OCI-LY7 (cell line): ENCODE measurements around the gene TMTC1. TPM values are rescaled to one million over a fixed set of nuclear protein-coding genes. Genes with fewer than 3 reads are reported as not detected.

Experiments used
- BruUV-seq: library from RNA; stranded (reverse); fragments of 400-500 nt; replicated peaks from 2 replicates; lab custom pipeline; 2021; lab: Mats Ljungman, UMichigan
- CTCF ChIA-PET: fragments of 300-600 bp; sonication (Branson Sonifier 250); formaldehyde crosslinking; loops from one replicate; lab custom pipeline; 2022; ENCODE audit warnings: antibody characterized with exemption; ENCODE audit not compliant: unreplicated experiment; lab: Charles Lee
- POLR2A ChIA-PET: fragments of 300-600 bp; sonication (Branson Sonifier 250); formaldehyde crosslinking; loops from one replicate; lab custom pipeline; 2022; ENCODE audit warnings: antibody characterized with exemption; lab: Charles Lee
- DNase-seq: peaks from one replicate; pipeline ENCODE4 v3.0.0-alpha.2; 2015; ENCODE audit warnings: low spot score
- H2AFZ ChIP-seq: fragments of 200-600 bp; sonication (generic), shearing (Covaris generic); 2 replicates; pipeline ENCODE4 v1.6.1; 2014; ENCODE audit warnings: mild to moderate bottlenecking, antibody characterized with exemption, low read length, moderate library complexity
- H3K27ac ChIP-seq: fragments of 200-600 bp; sonication (generic); 2 replicates; pipeline ENCODE4 v1.5.1; 2014; ENCODE audit warnings: mixed run types, low read depth, mild to moderate bottlenecking, moderate library complexity, low read length, inconsistent platforms; ENCODE audit not compliant: poor library complexity, severe bottlenecking
- H3K36me3 ChIP-seq: fragments of 200-600 bp; sonication (generic); 2 replicates; pipeline ENCODE4 v1.6.1; 2014; ENCODE audit warnings: mild to moderate bottlenecking, antibody characterized with exemption, low read length, moderate library complexity, mixed read lengths; ENCODE audit not compliant: insufficient read depth
- H3K4me1 ChIP-seq: fragments of 200-600 bp; sonication (generic); 2 replicates; pipeline ENCODE4 v1.5.1; 2014; ENCODE audit warnings: mild to moderate bottlenecking, low read length; ENCODE audit not compliant: insufficient read depth, poor library complexity, severe bottlenecking
- H3K4me2 ChIP-seq: fragments of 200-600 bp; sonication (generic); 2 replicates; pipeline ENCODE4 v1.6.1; 2014; ENCODE audit warnings: mild to moderate bottlenecking, low read length
- H3K4me3 ChIP-seq: fragments of 200-600 bp; sonication (generic); 2 replicates; pipeline ENCODE4 v1.5.1; 2014; ENCODE audit warnings: mild to moderate bottlenecking, low read depth, low read length; ENCODE audit not compliant: poor library complexity, severe bottlenecking
- H3K79me2 ChIP-seq: fragments of 200-600 bp; sonication (generic); 2 replicates; pipeline ENCODE4 v1.6.1; 2016; ENCODE audit warnings: low read depth, mild to moderate bottlenecking, low read length, moderate library complexity, mixed read lengths; ENCODE audit not compliant: insufficient read depth
- H3K9me2 ChIP-seq: fragments of 200-600 bp; sonication (generic); 2 replicates; pipeline ENCODE4 v1.6.1; 2016; ENCODE audit warnings: mild to moderate bottlenecking, low read length, mixed read lengths; ENCODE audit not compliant: insufficient read depth
- H3K9me3 ChIP-seq: fragments of 200-600 bp; sonication (generic); 2 replicates; pipeline ENCODE4 v1.6.1; 2014; ENCODE audit warnings: mild to moderate bottlenecking, mixed run types, low read length, mixed read lengths
- H4K20me1 ChIP-seq: fragments of 200-600 bp; sonication (generic); 2 replicates; pipeline ENCODE4 v1.6.1; 2014; ENCODE audit warnings: mild to moderate bottlenecking, antibody characterized with exemption, low read length, moderate library complexity, mixed read lengths; ENCODE audit not compliant: insufficient read depth
- CTCF ChIP-seq: fragments of 200-600 bp; sonication (generic); conservative IDR thresholded peaks from 2 replicates; pipeline ENCODE4 v1.5.1; 2014; ENCODE audit warnings: mild to moderate bottlenecking, antibody characterized with exemption, low read length, moderate library complexity, mixed read lengths
- EZH2phosphoT487 ChIP-seq: fragments of 200-600 bp; sonication (generic); IDR thresholded peaks from 2 replicates; pipeline ENCODE4 v1.6.1; 2018; ENCODE audit warnings: low read depth, borderline replicate concordance, mild to moderate bottlenecking, mixed run types, antibody characterized with exemption, low read length, moderate library complexity, mixed read lengths
- intact Hi-C: fragments of 100-400 bp; cut with micrococcal nuclease; formaldehyde crosslinking; loops from one replicate; pipeline ENCODE4 v1.10.0; 2022; ENCODE audit not compliant: unreplicated experiment
- total RNA-seq, 2 experiments: library from RNA; depleted of rRNA in 1 of 2; stranded (reverse); fragments of >200 nt in 1 of 2; shearing (Covaris generic) in 1 of 2; gene quantifications; 2 replicates each; pipeline ENCODE4 v1.2.3, GENCODE V29; 2014 to 2022

TMTC1 gene
- total RNA-seq, 2 experiments from 2014 or later, result not detected

- no peaks in the 10 kb centered on the region for H3K9me2 ChIP-seq
- H3K79me2 ChIP-seq, result no peaks in the 10 kb centered on the region
- H3K4me2 ChIP-seq, result no peak overlapping the region
- no TSS peak for BruUV-seq
- H2AFZ ChIP-seq, result no peak overlapping the region
- ChIA-PET CTCF (no interaction called here), POLR2A (interaction anchor here (0.6 kb wide), 1 partner anchor 435 kb away, joined by 3 read pairs; no protein-coding TSS in a partner anchor)
- intact Hi-C loops, result no loop called here
- TF ChIP-seq CTCF (no peak), EZH2phosphoT487 (no peak)
- no peaks in the 10 kb centered on the region for H3K4me1 ChIP-seq
- no peak for DNase-seq
- H3K9me3 ChIP-seq, result no peaks in the 10 kb centered on the region
- no peak overlapping the region for H3K27ac ChIP-seq
- no peaks in the 10 kb centered on the region for H3K36me3 ChIP-seq
- H3K4me3 ChIP-seq, result no peak overlapping the region
- H4K20me1 ChIP-seq, result no peaks in the 10 kb centered on the region
Observed at GRCh38 chr12:29640589-29641345, 143.0 kb downstream of the TMTC1 start.

GRCh38 chr12:29639893-29640495, 143.7 kb downstream of the TMTC1 start:
- H3K36me3 ChIP-seq, result no peaks in the 10 kb centered on the region
- H3K27ac ChIP-seq, result no peak overlapping the region
- H4K20me1 ChIP-seq, result no peaks in the 10 kb centered on the region
- H3K9me3 ChIP-seq, result no peaks in the 10 kb centered on the region
- no peak overlapping the region for H3K4me2 ChIP-seq
- POLR2A ChIA-PET, result interaction anchor here (0.6 kb wide), 1 partner anchor 434 kb away, joined by 3 read pairs; no protein-coding TSS in a partner anchor
- no TSS peak for BruUV-seq
- no peaks in the 10 kb centered on the region for H3K79me2 ChIP-seq
- CTCF ChIA-PET, result no interaction called here
- H2AFZ ChIP-seq, result no peak overlapping the region
- no peak overlapping the region for H3K4me3 ChIP-seq
- H3K9me2 ChIP-seq, result no peaks in the 10 kb centered on the region
- TF ChIP-seq EZH2phosphoT487 (no peak), CTCF (no peak)
- H3K4me1 ChIP-seq, result no peaks in the 10 kb centered on the region
- no peak for DNase-seq
- intact Hi-C loops, result no loop called here

- Histone ChIP-seq H3K4me3 (no peak overlapping the region), H3K4me1 (no peaks in the 10 kb centered on the region), H3K9me2 (no peaks in the 10 kb centered on the region), H2AFZ (no peak overlapping the region), H3K4me2 (no peak overlapping the region), H4K20me1 (no peaks in the 10 kb centered on the region), H3K79me2 (no peaks in the 10 kb centered on the region), H3K27ac (no peak overlapping the region), H3K36me3 (no peaks in the 10 kb centered on the region), H3K9me3 (no peaks in the 10 kb centered on the region)
- POLR2A ChIA-PET, result interaction anchor here (0.6 kb wide), 1 partner anchor 33 kb away, joined by 3 read pairs; no protein-coding TSS in a partner anchor
- CTCF ChIA-PET, result no interaction called here
- no peak for DNase-seq
- no peak for TF ChIP-seq EZH2phosphoT487
- TF ChIP-seq CTCF, result no peak
- intact Hi-C loops, result no loop called here
- BruUV-seq, result no TSS peak
Observed at GRCh38 chr12:29638528-29638927, 145.2 kb downstream of the TMTC1 start.
